ENCODE data around the gene PRH1.

The PRH1 gene
- long read RNA-seq, partial matches to known transcripts = 1 of 3 reads
- long read RNA-seq, other reads (novel, unspliced or antisense) = 2 of 3 reads

DNA sequence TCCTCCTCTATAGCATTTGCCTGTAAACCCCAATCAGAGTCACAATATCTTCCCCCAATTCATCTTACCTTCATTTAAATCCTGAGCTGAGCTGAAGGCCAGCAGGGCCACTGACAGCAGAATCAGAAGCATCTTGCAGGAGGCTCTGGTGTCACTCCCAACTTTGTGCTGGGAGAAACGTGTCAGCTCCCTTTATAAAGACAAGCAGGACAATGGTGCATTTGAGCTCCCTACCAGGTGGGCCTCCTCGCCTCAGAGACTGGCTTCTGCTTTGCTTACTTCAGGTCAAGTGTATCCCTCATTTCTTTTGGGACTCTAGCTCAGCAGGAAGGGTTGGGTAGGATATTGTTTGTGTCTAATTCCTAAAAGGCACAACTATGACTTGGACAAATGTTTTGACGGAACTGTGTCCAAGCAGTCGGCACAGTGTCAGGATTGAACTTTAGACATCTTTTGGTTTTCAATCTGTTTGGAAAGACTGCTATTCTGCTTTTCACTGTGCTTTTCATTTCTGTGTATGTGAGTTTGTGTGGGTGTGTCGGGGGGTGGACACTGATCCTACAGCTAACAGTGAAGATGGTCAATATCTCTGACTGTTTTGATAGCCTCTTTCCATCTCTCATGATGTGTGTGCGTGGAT is at the start of gene PRH1:
Gene PRH1, minus strand, starts transcription at position 170 of the 640 bp plus-strand sequence. Its CDS starts 38 bp downstream, at position 132.
- no peaks in the 10 kb centered on the region for H3K27me3 ChIP-seq (ENCODE audit: insufficient read depth, poor library complexity, severe bottlenecking)
- no peak within 1 kb of the TSS for H3K27ac ChIP-seq (replicated peaks)
- no peak for DNase-seq (ENCODE audit: low read depth in 1 of 2, low spot score in 1 of 2)
- H3K4me3 ChIP-seq (replicated peaks; ENCODE audit: insufficient read depth, low read length) = no peak within 1 kb of the TSS
- TF ChIP-seq, protein P1, sequence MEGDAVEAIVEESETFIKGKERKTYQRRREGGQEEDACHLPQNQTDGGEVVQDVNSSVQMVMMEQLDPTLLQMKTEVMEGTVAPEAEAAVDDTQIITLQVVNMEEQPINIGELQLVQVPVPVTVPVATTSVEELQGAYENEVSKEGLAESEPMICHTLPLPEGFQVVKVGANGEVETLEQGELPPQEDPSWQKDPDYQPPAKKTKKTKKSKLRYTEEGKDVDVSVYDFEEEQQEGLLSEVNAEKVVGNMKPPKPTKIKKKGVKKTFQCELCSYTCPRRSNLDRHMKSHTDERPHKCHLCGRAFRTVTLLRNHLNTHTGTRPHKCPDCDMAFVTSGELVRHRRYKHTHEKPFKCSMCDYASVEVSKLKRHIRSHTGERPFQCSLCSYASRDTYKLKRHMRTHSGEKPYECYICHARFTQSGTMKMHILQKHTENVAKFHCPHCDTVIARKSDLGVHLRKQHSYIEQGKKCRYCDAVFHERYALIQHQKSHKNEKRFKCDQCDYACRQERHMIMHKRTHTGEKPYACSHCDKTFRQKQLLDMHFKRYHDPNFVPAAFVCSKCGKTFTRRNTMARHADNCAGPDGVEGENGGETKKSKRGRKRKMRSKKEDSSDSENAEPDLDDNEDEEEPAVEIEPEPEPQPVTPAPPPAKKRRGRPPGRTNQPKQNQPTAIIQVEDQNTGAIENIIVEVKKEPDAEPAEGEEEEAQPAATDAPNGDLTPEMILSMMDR (IDR thresholded peaks at IDR 0.05; ENCODE audit: insufficient read depth, low read length) = no peak
- no peak for TF ChIP-seq SPI1 (IDR thresholded peaks at IDR 0.05; ENCODE audit: borderline replicate concordance, low read depth)
- TF ChIP-seq, protein P2, sequence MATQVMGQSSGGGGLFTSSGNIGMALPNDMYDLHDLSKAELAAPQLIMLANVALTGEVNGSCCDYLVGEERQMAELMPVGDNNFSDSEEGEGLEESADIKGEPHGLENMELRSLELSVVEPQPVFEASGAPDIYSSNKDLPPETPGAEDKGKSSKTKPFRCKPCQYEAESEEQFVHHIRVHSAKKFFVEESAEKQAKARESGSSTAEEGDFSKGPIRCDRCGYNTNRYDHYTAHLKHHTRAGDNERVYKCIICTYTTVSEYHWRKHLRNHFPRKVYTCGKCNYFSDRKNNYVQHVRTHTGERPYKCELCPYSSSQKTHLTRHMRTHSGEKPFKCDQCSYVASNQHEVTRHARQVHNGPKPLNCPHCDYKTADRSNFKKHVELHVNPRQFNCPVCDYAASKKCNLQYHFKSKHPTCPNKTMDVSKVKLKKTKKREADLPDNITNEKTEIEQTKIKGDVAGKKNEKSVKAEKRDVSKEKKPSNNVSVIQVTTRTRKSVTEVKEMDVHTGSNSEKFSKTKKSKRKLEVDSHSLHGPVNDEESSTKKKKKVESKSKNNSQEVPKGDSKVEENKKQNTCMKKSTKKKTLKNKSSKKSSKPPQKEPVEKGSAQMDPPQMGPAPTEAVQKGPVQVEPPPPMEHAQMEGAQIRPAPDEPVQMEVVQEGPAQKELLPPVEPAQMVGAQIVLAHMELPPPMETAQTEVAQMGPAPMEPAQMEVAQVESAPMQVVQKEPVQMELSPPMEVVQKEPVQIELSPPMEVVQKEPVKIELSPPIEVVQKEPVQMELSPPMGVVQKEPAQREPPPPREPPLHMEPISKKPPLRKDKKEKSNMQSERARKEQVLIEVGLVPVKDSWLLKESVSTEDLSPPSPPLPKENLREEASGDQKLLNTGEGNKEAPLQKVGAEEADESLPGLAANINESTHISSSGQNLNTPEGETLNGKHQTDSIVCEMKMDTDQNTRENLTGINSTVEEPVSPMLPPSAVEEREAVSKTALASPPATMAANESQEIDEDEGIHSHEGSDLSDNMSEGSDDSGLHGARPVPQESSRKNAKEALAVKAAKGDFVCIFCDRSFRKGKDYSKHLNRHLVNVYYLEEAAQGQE (IDR thresholded peaks at IDR 0.05; ENCODE audit: insufficient replicate concordance, low read depth) = no peak
- no peak for TF ChIP-seq GABPA (IDR thresholded peaks at IDR 0.05; ENCODE audit: low read depth)
- no peak for TF ChIP-seq POLR2AphosphoS5 (IDR thresholded peaks at IDR 0.05; ENCODE audit: low read depth)

DNA sequence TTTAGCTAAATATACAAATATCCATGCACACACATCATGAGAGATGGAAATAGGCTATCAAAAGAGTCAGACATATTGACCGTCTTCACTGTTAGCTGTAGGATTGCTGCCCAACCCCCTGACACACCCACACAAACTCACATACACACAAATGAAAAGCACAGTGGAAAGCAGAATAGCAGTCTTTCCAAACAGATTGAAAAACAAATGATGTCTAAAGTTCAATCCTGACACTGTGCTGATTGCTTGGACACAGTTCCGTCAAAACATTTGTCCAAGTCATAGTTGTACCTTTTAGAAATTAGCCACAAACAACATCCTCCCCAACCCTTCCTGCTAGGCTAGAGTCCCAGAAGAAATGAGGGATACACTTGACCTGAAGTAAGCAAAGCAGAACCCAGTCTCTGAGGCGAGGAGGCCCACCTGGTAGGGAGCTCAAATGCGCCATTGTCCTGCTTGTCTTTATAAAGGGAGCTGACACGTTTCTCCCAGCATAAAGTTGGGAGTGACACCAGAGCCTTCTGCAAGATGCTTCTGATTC is 44.8 kb upstream of the PRH1 start, which contains the start of gene PRH2:
Gene PRH2, plus strand, starts transcription at position 491 of the 541 bp plus-strand sequence. Its CDS starts 38 bp downstream, at position 529.
- Histone ChIP-seq H3K27ac (replicated peaks) (no peak within 1 kb of the TSS), H3K27me3 (ENCODE audit: insufficient read depth, poor library complexity, severe bottlenecking) (no peaks in the 10 kb centered on the region), H3K4me3 (replicated peaks; ENCODE audit: insufficient read depth, low read length) (no peak within 1 kb of the TSS)
- TF ChIP-seq, protein P1 (IDR thresholded peaks at IDR 0.05; ENCODE audit: insufficient read depth, low read length) = no peak
- TF ChIP-seq SPI1 (IDR thresholded peaks at IDR 0.05; ENCODE audit: borderline replicate concordance, low read depth) = no peak
- no peak for TF ChIP-seq GABPA (IDR thresholded peaks at IDR 0.05; ENCODE audit: low read depth)
- TF ChIP-seq POLR2AphosphoS5 (IDR thresholded peaks at IDR 0.05; ENCODE audit: low read depth) = no peak
- TF ChIP-seq, protein P2 (IDR thresholded peaks at IDR 0.05; ENCODE audit: insufficient replicate concordance, low read depth) = no peak
- no peak for DNase-seq (ENCODE audit: low read depth in 1 of 2, low spot score in 1 of 2)

DNA sequence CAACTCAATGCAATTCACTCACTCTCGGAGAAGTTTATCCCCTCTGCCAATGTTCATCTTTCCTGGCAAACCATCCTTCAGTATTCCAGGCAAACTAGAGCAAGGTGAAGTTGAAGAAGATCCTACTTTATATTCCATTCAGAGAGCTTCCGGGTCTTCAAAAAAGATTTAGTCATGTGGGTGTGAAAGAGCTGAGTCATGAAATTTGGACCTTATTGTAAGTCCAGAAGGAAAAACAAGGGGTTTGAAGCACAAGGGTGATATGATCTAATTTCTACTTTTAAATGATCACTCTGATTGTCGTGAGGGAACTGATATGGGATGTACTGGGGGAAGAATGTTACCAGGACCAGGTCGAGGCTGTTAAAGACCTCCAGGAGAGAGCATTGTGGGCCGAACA is 42.2 kb upstream of the PRH1 start:
- TF ChIP-seq GABPA (IDR thresholded peaks at IDR 0.05; ENCODE audit: low read depth) (no peak), SPI1 (IDR thresholded peaks at IDR 0.05; ENCODE audit: borderline replicate concordance, low read depth) (no peak), POLR2AphosphoS5 (IDR thresholded peaks at IDR 0.05; ENCODE audit: low read depth) (no peak)
- TF ChIP-seq, protein P2 (IDR thresholded peaks at IDR 0.05; ENCODE audit: insufficient replicate concordance, low read depth) = no peak
- TF ChIP-seq, protein P1 (IDR thresholded peaks at IDR 0.05; ENCODE audit: insufficient read depth, low read length) = no peak
- H3K4me3 ChIP-seq (replicated peaks; ENCODE audit: insufficient read depth, low read length) = no peak overlapping the region
- H3K27ac ChIP-seq (replicated peaks) = no peak overlapping the region
- H3K27me3 ChIP-seq (ENCODE audit: insufficient read depth, poor library complexity, severe bottlenecking) = no peaks in the 10 kb centered on the region
- no peak for DNase-seq (ENCODE audit: low read depth in 1 of 2, low spot score in 1 of 2)

Measured in HL-60 (cell line).